Activated CD4-positive, alpha-beta T cell treated with anti-CD3 and anti-CD28 coated beads, Interleukin-2, amount 10 ng/mL, durations not matched to agents 24 days and 14 days (primary cell): ENCODE measurements around the gene ZNF48. TPM values are rescaled to one million over a fixed set of nuclear protein-coding genes. Genes with fewer than 3 reads are reported as not detected.

Experiments used
- DNase-seq: peaks from one replicate; pipeline ENCODE4 v3.0.0; 2022
- H3K27ac Mint-ChIP-seq: one replicate; pipeline ENCODE4 v1.8.0; 2022; ENCODE audit warnings: mild to moderate bottlenecking, mixed read lengths
- H3K27me3 Mint-ChIP-seq: one replicate; pipeline ENCODE4 v1.8.0; 2022; ENCODE audit warnings: mixed read lengths
- H3K36me3 Mint-ChIP-seq: one replicate; pipeline ENCODE4 v1.8.0; 2022; ENCODE audit warnings: low read depth, mild to moderate bottlenecking, mixed read lengths
- H3K4me1 Mint-ChIP-seq: one replicate; pipeline ENCODE4 v1.8.0; 2021; ENCODE audit warnings: mixed read lengths
- H3K4me3 Mint-ChIP-seq: one replicate; pipeline ENCODE4 v1.8.0; 2022; ENCODE audit warnings: mild to moderate bottlenecking, moderate library complexity, mixed read lengths
- H3K9me3 Mint-ChIP-seq: one replicate; pipeline ENCODE4 v1.8.0; 2021; ENCODE audit warnings: mixed read lengths
- intact Hi-C: fragments of 100-400 bp; cut with micrococcal nuclease; formaldehyde crosslinking; loops from one replicate; pipeline ENCODE4 v1.15.1; 2023
- total RNA-seq: library from RNA; stranded (reverse); gene quantifications from 2 replicates; pipeline ENCODE4 v1.2.3, GENCODE V29; 2022

ZNF48 gene
- total RNA-seq = 16.5 and 18.3 TPM in 2 replicates

GRCh38 chr16:30395155-30395991, at the start of gene ZNF48:
Gene ZNF48, plus strand, starts transcription at chr16:30395420. Its CDS starts 375 bp downstream, at chr16:30395795.
- no peaks in the 10 kb centered on the region for H3K27me3 Mint-ChIP-seq
- no peaks in the 10 kb centered on the region for H3K9me3 Mint-ChIP-seq
- peak within 1 kb of the TSS; percentile 86 for H3K27ac Mint-ChIP-seq
- H3K36me3 Mint-ChIP-seq = peaks cover 21% of the 10 kb centered on the region
- H3K4me3 Mint-ChIP-seq = peak within 1 kb of the TSS; percentile 96
- peak; percentile 90 for DNase-seq
- H3K4me1 Mint-ChIP-seq = peaks cover 32% of the 10 kb centered on the region
- intact Hi-C loops = loop anchor here (1.0 to 2.0 kb wide), 3 partner anchors 12 to 17 kb away; partner anchors contain the start of genes SEPTIN1 and ZNF771

GRCh38 chr16:30346286-30346685, 48.9 kb upstream of the ZNF48 start:
- Mint-ChIP-seq H3K27ac (no peak overlapping the region), H3K4me1 (peaks cover 16% of the 10 kb centered on the region), H3K4me3 (no peak overlapping the region), H3K9me3 (no peaks in the 10 kb centered on the region), H3K27me3 (no peaks in the 10 kb centered on the region), H3K36me3 (peaks cover 23% of the 10 kb centered on the region)
- intact Hi-C loops = no loop called here
- no peak for DNase-seq

- Mint-ChIP-seq H3K4me1 (peaks cover 17% of the 10 kb centered on the region), H3K9me3 (no peaks in the 10 kb centered on the region), H3K27ac (no peak overlapping the region), H3K27me3 (no peaks in the 10 kb centered on the region), H3K36me3 (peaks cover 39% of the 10 kb centered on the region), H3K4me3 (no peak overlapping the region)
- no peak for DNase-seq
- intact Hi-C loops = no loop called here
Measured at GRCh38 chr16:30348113-30348512, 47.1 kb upstream of the ZNF48 start.

GRCh38 chr16:30348929-30349328, 46.3 kb upstream of the ZNF48 start:
- Mint-ChIP-seq H3K27ac (no peak overlapping the region), H3K4me3 (no peak overlapping the region), H3K9me3 (no peaks in the 10 kb centered on the region), H3K27me3 (no peaks in the 10 kb centered on the region), H3K36me3 (peaks cover 43% of the 10 kb centered on the region), H3K4me1 (peaks cover 19% of the 10 kb centered on the region)
- intact Hi-C loops = no loop called here
- DNase-seq = no peak

GRCh38 chr16:30349675-30350074, 45.5 kb upstream of the ZNF48 start:
- intact Hi-C loops = no loop called here
- peaks cover 49% of the 10 kb centered on the region for H3K36me3 Mint-ChIP-seq
- peaks cover 24% of the 10 kb centered on the region for H3K4me1 Mint-ChIP-seq
- H3K9me3 Mint-ChIP-seq = no peaks in the 10 kb centered on the region
- peak overlapping the region; percentile 6 for H3K27ac Mint-ChIP-seq
- no peak overlapping the region for H3K4me3 Mint-ChIP-seq
- no peaks in the 10 kb centered on the region for H3K27me3 Mint-ChIP-seq
- no peak for DNase-seq

GRCh38 chr16:30350134-30350871, 44.9 kb upstream of the ZNF48 start:
- Mint-ChIP-seq H3K9me3 (no peaks in the 10 kb centered on the region), H3K36me3 (peaks cover 54% of the 10 kb centered on the region), H3K27ac (peak overlapping the region; percentile 81), H3K4me3 (no peak overlapping the region), H3K27me3 (no peaks in the 10 kb centered on the region), H3K4me1 (peaks cover 27% of the 10 kb centered on the region)
- intact Hi-C loops = no loop called here
- DNase-seq = peak; percentile 62

- Mint-ChIP-seq H3K27me3 (no peaks in the 10 kb centered on the region), H3K9me3 (no peaks in the 10 kb centered on the region), H3K4me3 (no peak overlapping the region), H3K36me3 (peaks cover 54% of the 10 kb centered on the region), H3K4me1 (peaks cover 33% of the 10 kb centered on the region), H3K27ac (peak overlapping the region; percentile 81)
- no peak for DNase-seq
- intact Hi-C loops = no loop called here
Measured at GRCh38 chr16:30351001-30351441, 44.2 kb upstream of the ZNF48 start.

GRCh38 chr16:30351586-30352419, 43.4 kb upstream of the ZNF48 start:
- H3K4me3 Mint-ChIP-seq = peak overlapping the region; percentile 17

GRCh38 chr16:30352488-30353401, 42.5 kb upstream of the ZNF48 start:
- Mint-ChIP-seq H3K27ac (no peak overlapping the region), H3K4me3 (peak overlapping the region; percentile 37), H3K36me3 (peaks cover 64% of the 10 kb centered on the region), H3K4me1 (peaks cover 44% of the 10 kb centered on the region), H3K9me3 (no peaks in the 10 kb centered on the region), H3K27me3 (no peaks in the 10 kb centered on the region)
- intact Hi-C loops = no loop called here
- DNase-seq = no peak

More at GRCh38 chr16:30351586-30352419, 43.4 kb upstream of the ZNF48 start:
- no peaks in the 10 kb centered on the region for H3K9me3 Mint-ChIP-seq
- intact Hi-C loops = no loop called here
- no peaks in the 10 kb centered on the region for H3K27me3 Mint-ChIP-seq
- H3K4me1 Mint-ChIP-seq = peaks cover 39% of the 10 kb centered on the region
- peak overlapping the region; percentile 47 for H3K27ac Mint-ChIP-seq
- peaks cover 57% of the 10 kb centered on the region for H3K36me3 Mint-ChIP-seq
- no peak for DNase-seq

- peaks cover 44% of the 10 kb centered on the region for H3K4me1 Mint-ChIP-seq
- peaks cover 65% of the 10 kb centered on the region for H3K36me3 Mint-ChIP-seq
- intact Hi-C loops = loop anchor here (2.0 kb wide), 1 partner anchor 19 kb away; no protein-coding TSS in a partner anchor
- H3K27ac Mint-ChIP-seq = peak overlapping the region; percentile 60
- peak; percentile 61 for DNase-seq
- peak overlapping the region; percentile 90 for H3K4me3 Mint-ChIP-seq
- H3K9me3 Mint-ChIP-seq = no peaks in the 10 kb centered on the region
- H3K27me3 Mint-ChIP-seq = no peaks in the 10 kb centered on the region
Measured at GRCh38 chr16:30353438-30354129, 41.6 kb upstream of the ZNF48 start.

- no peak for DNase-seq
- peaks cover 58% of the 10 kb centered on the region for H3K36me3 Mint-ChIP-seq
- H3K4me1 Mint-ChIP-seq = peaks cover 43% of the 10 kb centered on the region
- peak overlapping the region; percentile 89 for H3K27ac Mint-ChIP-seq
- peak overlapping the region; percentile 90 for H3K4me3 Mint-ChIP-seq
- H3K27me3 Mint-ChIP-seq = no peaks in the 10 kb centered on the region
- intact Hi-C loops = loop anchor here (1.0 to 2.0 kb wide), 2 partner anchors 16 to 20 kb away; partner anchors contain the start of gene TBC1D10B
- H3K9me3 Mint-ChIP-seq = no peaks in the 10 kb centered on the region
Measured at GRCh38 chr16:30354423-30355143, 40.6 kb upstream of the ZNF48 start.
